DOHH2 (cell line): ENCODE data around the gene LACTB.

Experiments used
- H3F3A ChIP-seq: fragments of 200-600 bp; sonication (generic), shearing (Covaris generic); 2 replicates; pipeline ENCODE4 v1.6.0; 2016; ENCODE audit warnings: antibody characterized with exemption, mild to moderate bottlenecking; ENCODE audit not compliant: control insufficient read depth, insufficient read depth
- H3K27ac ChIP-seq: fragments of 200-600 bp; sonication (generic); 2 replicates; pipeline ENCODE4 v1.5.1; 2014; ENCODE audit warnings: low read depth, mild to moderate bottlenecking, low read length, moderate library complexity
- H3K27me3 ChIP-seq: fragments of 200-600 bp; sonication (generic); 2 replicates; pipeline ENCODE4 v1.6.1; 2014; ENCODE audit warnings: mild to moderate bottlenecking, low read length, mixed read lengths; ENCODE audit not compliant: control insufficient read depth
- H3K36me3 ChIP-seq: fragments of 200-600 bp; sonication (generic); 2 replicates; pipeline ENCODE4 v1.6.1; 2014; ENCODE audit warnings: mild to moderate bottlenecking, low read length, moderate library complexity, mixed read lengths; ENCODE audit not compliant: control insufficient read depth
- H3K4me1 ChIP-seq: fragments of 200-600 bp; sonication (generic); 2 replicates; pipeline ENCODE4 v1.6.1; 2014; ENCODE audit warnings: mild to moderate bottlenecking, low read length, mixed read lengths; ENCODE audit not compliant: control insufficient read depth
- H3K4me2 ChIP-seq: fragments of 200-600 bp; sonication (generic); 2 replicates; pipeline ENCODE4 v1.6.0; 2014; ENCODE audit warnings: mild to moderate bottlenecking, low read length, moderate library complexity
- H3K4me3 ChIP-seq: fragments of 200-600 bp; sonication (generic); 2 replicates; pipeline ENCODE4 v1.5.1; 2014; ENCODE audit warnings: mild to moderate bottlenecking, low read length, mixed read lengths
- H3K79me2 ChIP-seq: fragments of 200-600 bp; sonication (generic); 2 replicates; pipeline ENCODE4 v1.6.1; 2014; ENCODE audit warnings: mild to moderate bottlenecking, low read length, mixed read lengths; ENCODE audit not compliant: control insufficient read depth
- H3K9me2 ChIP-seq: fragments of 200-600 bp; sonication (generic); replicated peaks from 2 replicates; pipeline ENCODE4 v1.6.1; 2014; ENCODE audit warnings: mild to moderate bottlenecking, low read length, mixed read lengths; ENCODE audit not compliant: control insufficient read depth
- H3K9me3 ChIP-seq: fragments of 200-600 bp; sonication (generic); 2 replicates; pipeline ENCODE4 v1.6.1; 2014; ENCODE audit warnings: antibody characterized with exemption, low read length, mixed read lengths; ENCODE audit not compliant: control insufficient read depth, insufficient read depth
- H4K20me1 ChIP-seq: fragments of 200-600 bp; sonication (generic); 2 replicates; pipeline ENCODE4 v1.6.0; 2014; ENCODE audit warnings: low read depth, mild to moderate bottlenecking, antibody characterized with exemption, low read length, moderate library complexity; ENCODE audit not compliant: control insufficient read depth, insufficient read depth
- EZH2phosphoT487 ChIP-seq: fragments of 200-600 bp; sonication (generic); IDR thresholded peaks from 2 replicates; pipeline ENCODE4 v1.6.1; 2017; ENCODE audit warnings: borderline replicate concordance, mild to moderate bottlenecking, antibody characterized with exemption, low read length, moderate library complexity, mixed read lengths
- TF ChIP-seq, protein P1 (sequence below): fragments of 200-600 bp; sonication (generic); IDR thresholded peaks from one replicate; pipeline ENCODE4 v1.5.1; 2014; ENCODE audit warnings: antibody characterized with exemption, mild to moderate bottlenecking, low read depth, low read length; ENCODE audit not compliant: poor library complexity, severe bottlenecking

Gene LACTB

GRCh38 chr15:63118854-63119253 lies 2.8 kb upstream of the LACTB start:
- Histone ChIP-seq H3K4me2 (no peak overlapping the region), H3K4me1 (peaks cover 11% of the 10 kb centered on the region), H3K9me2 (no peaks in the 10 kb centered on the region), H3K27me3 (no peaks in the 10 kb centered on the region; the same call in 1 of the 2 replicates), H3K79me2 (no peaks in the 10 kb centered on the region), H4K20me1 (no peaks in the 10 kb centered on the region), H3K27ac (no peak overlapping the region), H3K9me3 (peaks cover 19% of the 10 kb centered on the region), H3K4me3 (no peak overlapping the region), H3K36me3 (no peaks in the 10 kb centered on the region), H3F3A (no peaks in the 10 kb centered on the region)
- TF ChIP-seq, protein P1, sequence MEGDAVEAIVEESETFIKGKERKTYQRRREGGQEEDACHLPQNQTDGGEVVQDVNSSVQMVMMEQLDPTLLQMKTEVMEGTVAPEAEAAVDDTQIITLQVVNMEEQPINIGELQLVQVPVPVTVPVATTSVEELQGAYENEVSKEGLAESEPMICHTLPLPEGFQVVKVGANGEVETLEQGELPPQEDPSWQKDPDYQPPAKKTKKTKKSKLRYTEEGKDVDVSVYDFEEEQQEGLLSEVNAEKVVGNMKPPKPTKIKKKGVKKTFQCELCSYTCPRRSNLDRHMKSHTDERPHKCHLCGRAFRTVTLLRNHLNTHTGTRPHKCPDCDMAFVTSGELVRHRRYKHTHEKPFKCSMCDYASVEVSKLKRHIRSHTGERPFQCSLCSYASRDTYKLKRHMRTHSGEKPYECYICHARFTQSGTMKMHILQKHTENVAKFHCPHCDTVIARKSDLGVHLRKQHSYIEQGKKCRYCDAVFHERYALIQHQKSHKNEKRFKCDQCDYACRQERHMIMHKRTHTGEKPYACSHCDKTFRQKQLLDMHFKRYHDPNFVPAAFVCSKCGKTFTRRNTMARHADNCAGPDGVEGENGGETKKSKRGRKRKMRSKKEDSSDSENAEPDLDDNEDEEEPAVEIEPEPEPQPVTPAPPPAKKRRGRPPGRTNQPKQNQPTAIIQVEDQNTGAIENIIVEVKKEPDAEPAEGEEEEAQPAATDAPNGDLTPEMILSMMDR = no peak
- no peak for TF ChIP-seq EZH2phosphoT487

GRCh38 chr15:63122002-63122875 lies 578 bp downstream of the LACTB start:
- no peaks in the 10 kb centered on the region for H4K20me1 ChIP-seq
- H3K27me3 ChIP-seq = no peaks in the 10 kb centered on the region
- H3K4me2 ChIP-seq = peak overlapping the region; percentile 77
- H3K27ac ChIP-seq = no peak overlapping the region
- peaks cover 19% of the 10 kb centered on the region for H3K9me3 ChIP-seq
- H3K36me3 ChIP-seq = no peaks in the 10 kb centered on the region
- TF ChIP-seq EZH2phosphoT487 = no peak
- TF ChIP-seq, protein P1 = no peak
- H3K9me2 ChIP-seq = no peaks in the 10 kb centered on the region
- H3K4me1 ChIP-seq = peaks cover 11% of the 10 kb centered on the region
- H3F3A ChIP-seq = no peaks in the 10 kb centered on the region
- H3K79me2 ChIP-seq = no peaks in the 10 kb centered on the region
- H3K4me3 ChIP-seq = peak overlapping the region; percentile 92

- Histone ChIP-seq H3K36me3 (no peaks in the 10 kb centered on the region), H3K4me1 (peaks cover 11% of the 10 kb centered on the region), H3K9me3 (peaks cover 13% of the 10 kb centered on the region; the same call in 1 of the 2 replicates), H3K4me2 (no peak overlapping the region), H3F3A (no peaks in the 10 kb centered on the region), H4K20me1 (no peaks in the 10 kb centered on the region), H3K4me3 (no peak overlapping the region), H3K27me3 (no peaks in the 10 kb centered on the region), H3K27ac (no peak overlapping the region), H3K79me2 (no peaks in the 10 kb centered on the region), H3K9me2 (no peaks in the 10 kb centered on the region)
- no peak for TF ChIP-seq EZH2phosphoT487
Observed at GRCh38 chr15:63124506-63124905, 2.8 kb downstream of the LACTB start.

DNA sequence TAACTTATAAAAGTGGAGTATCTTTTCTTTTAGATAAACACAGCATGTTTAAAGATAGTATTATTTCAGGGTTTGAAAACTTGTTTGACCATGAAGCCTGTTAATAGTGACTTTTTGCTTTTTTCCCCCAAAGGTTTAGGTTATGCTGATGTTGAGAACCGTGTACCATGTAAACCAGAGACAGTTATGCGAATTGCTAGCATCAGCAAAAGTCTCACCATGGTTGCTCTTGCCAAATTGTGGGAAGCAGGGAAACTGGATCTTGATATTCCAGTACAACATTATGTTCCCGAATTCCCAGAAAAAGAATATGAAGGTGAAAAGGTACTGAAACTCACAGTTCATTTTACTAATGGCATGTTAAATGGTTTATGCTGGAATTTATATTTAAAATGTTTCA lies 5.1 kb downstream of the LACTB start:
- no peaks in the 10 kb centered on the region for H4K20me1 ChIP-seq
- H3K4me1 ChIP-seq = peaks cover 7% of the 10 kb centered on the region; the same call in 1 of the 2 replicates
- H3K36me3 ChIP-seq = no peaks in the 10 kb centered on the region
- no peaks in the 10 kb centered on the region for H3K79me2 ChIP-seq
- TF ChIP-seq EZH2phosphoT487 = no peak
- TF ChIP-seq, protein P1 = no peak
- no peaks in the 10 kb centered on the region for H3K9me3 ChIP-seq
- H3K4me3 ChIP-seq = no peak overlapping the region
- no peak overlapping the region for H3K4me2 ChIP-seq
- H3K27me3 ChIP-seq = no peaks in the 10 kb centered on the region
- no peaks in the 10 kb centered on the region for H3K9me2 ChIP-seq
- no peaks in the 10 kb centered on the region for H3F3A ChIP-seq
- no peak overlapping the region for H3K27ac ChIP-seq
